ENCODE measurements around the gene GGPS1.

Gene GGPS1

DNA sequence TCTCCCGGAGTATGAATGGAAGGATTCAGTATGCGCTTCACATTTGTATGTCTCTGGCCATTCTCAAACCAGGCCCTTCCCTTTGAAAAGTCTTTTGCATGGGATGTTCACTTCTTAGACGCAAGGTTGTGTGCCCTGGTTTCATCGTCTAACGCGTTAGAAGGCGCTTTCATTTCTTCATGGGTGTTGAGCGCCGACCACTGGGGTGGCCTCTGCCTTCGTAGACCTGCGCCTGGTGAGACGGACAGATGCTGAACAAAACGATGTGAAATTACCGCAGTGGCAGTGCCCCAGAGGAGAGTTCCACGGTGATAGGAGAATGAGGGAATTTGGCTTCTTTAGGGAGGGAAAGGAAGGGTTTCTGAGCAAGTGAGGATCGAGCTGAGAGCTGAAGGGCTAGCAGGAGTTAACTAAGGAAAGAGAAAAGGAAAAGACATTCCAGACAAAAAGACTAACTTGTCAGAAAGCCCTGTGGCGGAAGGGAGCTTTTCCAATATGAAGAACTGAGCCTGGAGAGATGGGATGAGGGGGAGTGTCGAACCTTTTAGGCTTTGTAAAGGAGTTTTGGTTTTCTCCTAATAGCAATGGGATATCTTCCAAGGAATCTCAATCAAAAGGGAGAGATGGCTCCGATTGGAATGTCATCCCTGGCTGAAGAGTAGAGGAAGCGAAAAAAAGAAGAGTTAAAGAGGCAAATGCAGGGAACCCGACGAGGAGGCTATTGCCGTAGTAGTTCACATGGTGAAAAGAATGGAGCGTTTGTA is 951 bp downstream of the GGPS1 start:
- Histone ChIP-seq H4K20me1 (ENCODE audit: insufficient read depth, low read length) (peaks cover 47% of the 10 kb centered on the region), H2AFZ (ENCODE audit: low read depth, low read length) (peak overlapping the region; percentile 79), H3K9ac (ENCODE audit: low read depth, low read length) (peak overlapping the region; percentile 77), H3K79me2 (ENCODE audit: insufficient read depth, low read length) (peaks cover 92% of the 10 kb centered on the region), H3K4me3 (ENCODE audit: low read depth in 1 of 2, low read length in 2 of 2) (peak overlapping the region; percentile 81), H3K9me3 (ENCODE audit: insufficient read depth, low read length, severe bottlenecking) (no peaks in the 10 kb centered on the region), H3K27ac (ENCODE audit: low read length) (peak overlapping the region; percentile 97), H3K27me3 (ENCODE audit: insufficient read depth, low read length, poor library complexity) (no peaks in the 10 kb centered on the region), H3K36me3 (ENCODE audit: insufficient read depth, low read length) (peaks cover 37% of the 10 kb centered on the region), H3K4me1 (ENCODE audit: insufficient read depth, low read length) (peaks cover 56% of the 10 kb centered on the region), H3K4me2 (ENCODE audit: insufficient read depth, low read length) (peak overlapping the region; percentile 83)
- DNase-seq (peak; percentile 54), ATAC-seq (ENCODE audit: insufficient read depth, low read depth) (peak; percentile 9; the same call in 1 of the 3 replicates)
- no peak for TF ChIP-seq EZH2 (IDR thresholded peaks at IDR 0.05; ENCODE audit: borderline replicate concordance, low read depth, low read length, severe bottlenecking)
- TF ChIP-seq, protein P1, sequence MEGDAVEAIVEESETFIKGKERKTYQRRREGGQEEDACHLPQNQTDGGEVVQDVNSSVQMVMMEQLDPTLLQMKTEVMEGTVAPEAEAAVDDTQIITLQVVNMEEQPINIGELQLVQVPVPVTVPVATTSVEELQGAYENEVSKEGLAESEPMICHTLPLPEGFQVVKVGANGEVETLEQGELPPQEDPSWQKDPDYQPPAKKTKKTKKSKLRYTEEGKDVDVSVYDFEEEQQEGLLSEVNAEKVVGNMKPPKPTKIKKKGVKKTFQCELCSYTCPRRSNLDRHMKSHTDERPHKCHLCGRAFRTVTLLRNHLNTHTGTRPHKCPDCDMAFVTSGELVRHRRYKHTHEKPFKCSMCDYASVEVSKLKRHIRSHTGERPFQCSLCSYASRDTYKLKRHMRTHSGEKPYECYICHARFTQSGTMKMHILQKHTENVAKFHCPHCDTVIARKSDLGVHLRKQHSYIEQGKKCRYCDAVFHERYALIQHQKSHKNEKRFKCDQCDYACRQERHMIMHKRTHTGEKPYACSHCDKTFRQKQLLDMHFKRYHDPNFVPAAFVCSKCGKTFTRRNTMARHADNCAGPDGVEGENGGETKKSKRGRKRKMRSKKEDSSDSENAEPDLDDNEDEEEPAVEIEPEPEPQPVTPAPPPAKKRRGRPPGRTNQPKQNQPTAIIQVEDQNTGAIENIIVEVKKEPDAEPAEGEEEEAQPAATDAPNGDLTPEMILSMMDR (IDR thresholded peaks at IDR 0.05; ENCODE audit: borderline replicate concordance, extremely low read depth, low read length, poor library complexity, severe bottlenecking): peak; percentile 58

DNA sequence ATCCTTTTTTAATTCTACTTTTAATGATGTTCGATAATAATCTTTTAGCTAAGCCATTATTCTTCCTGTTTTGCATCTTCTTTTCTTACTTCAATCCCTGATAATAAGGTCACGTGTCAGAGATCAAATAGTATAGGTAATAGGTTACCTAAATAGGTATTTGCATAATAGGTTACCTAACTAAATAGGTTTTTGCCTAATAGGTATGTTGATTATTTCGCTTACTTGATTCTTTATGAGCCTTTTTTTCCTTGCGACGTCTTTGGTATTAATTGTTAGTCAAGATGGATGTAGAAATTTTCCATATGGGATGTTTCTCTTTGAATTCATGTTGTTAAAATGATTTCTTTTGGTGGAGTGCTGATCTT is 2.5 kb downstream of the GGPS1 start:
- peak overlapping the region; percentile 83 for H3K4me2 ChIP-seq (ENCODE audit: insufficient read depth, low read length)
- H4K20me1 ChIP-seq (ENCODE audit: insufficient read depth, low read length): peaks cover 37% of the 10 kb centered on the region
- no peak overlapping the region for H2AFZ ChIP-seq (ENCODE audit: low read depth, low read length)
- TF ChIP-seq EZH2 (IDR thresholded peaks at IDR 0.05; ENCODE audit: borderline replicate concordance, low read depth, low read length, severe bottlenecking): no peak
- TF ChIP-seq, protein P1 (IDR thresholded peaks at IDR 0.05; ENCODE audit: borderline replicate concordance, extremely low read depth, low read length, poor library complexity, severe bottlenecking): no peak
- DNase-seq (no peak), ATAC-seq (ENCODE audit: insufficient read depth, low read depth) (no peak)
- H3K4me3 ChIP-seq (ENCODE audit: low read depth in 1 of 2, low read length in 2 of 2): peak overlapping the region in 1 of 2 experiments; percentile 81; a peak in 1 of 4 replicates
- H3K27ac ChIP-seq (ENCODE audit: low read length): no peak overlapping the region
- peaks cover 92% of the 10 kb centered on the region for H3K79me2 ChIP-seq (ENCODE audit: insufficient read depth, low read length)
- H3K9ac ChIP-seq (ENCODE audit: low read depth, low read length): peak overlapping the region; percentile 77
- H3K27me3 ChIP-seq (ENCODE audit: insufficient read depth, low read length, poor library complexity): no peaks in the 10 kb centered on the region
- H3K4me1 ChIP-seq (ENCODE audit: insufficient read depth, low read length): peaks cover 50% of the 10 kb centered on the region
- peaks cover 45% of the 10 kb centered on the region for H3K36me3 ChIP-seq (ENCODE audit: insufficient read depth, low read length)
- no peaks in the 10 kb centered on the region for H3K9me3 ChIP-seq (ENCODE audit: insufficient read depth, low read length, severe bottlenecking)

DNA sequence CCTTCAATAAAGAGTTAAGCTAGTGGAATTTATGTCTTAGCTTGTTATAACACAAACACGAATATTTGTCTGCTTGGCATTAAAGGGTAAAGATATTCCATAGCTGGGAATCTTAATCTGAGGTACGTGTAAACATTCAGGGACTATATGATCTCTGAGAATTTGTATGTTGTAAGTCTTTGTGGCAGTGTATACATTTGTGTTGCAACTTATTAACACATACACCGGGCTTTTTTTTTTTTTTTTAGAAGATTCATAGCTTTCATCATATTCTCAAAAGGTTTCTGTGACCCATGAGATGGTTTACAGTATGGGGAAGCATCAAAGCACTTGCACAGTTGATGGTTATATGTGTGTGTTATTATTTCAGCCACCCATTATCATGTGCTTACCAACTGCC is 3.0 kb downstream of the GGPS1 start:
- no peaks in the 10 kb centered on the region for H3K27me3 ChIP-seq (ENCODE audit: insufficient read depth, low read length, poor library complexity)
- H3K9ac ChIP-seq (ENCODE audit: low read depth, low read length): peak overlapping the region; percentile 77
- no peak overlapping the region for H2AFZ ChIP-seq (ENCODE audit: low read depth, low read length)
- H3K9me3 ChIP-seq (ENCODE audit: insufficient read depth, low read length, severe bottlenecking): no peaks in the 10 kb centered on the region
- no peak for ATAC-seq (ENCODE audit: insufficient read depth, low read depth)
- H3K4me1 ChIP-seq (ENCODE audit: insufficient read depth, low read length): peaks cover 50% of the 10 kb centered on the region
- no peak for DNase-seq
- H3K36me3 ChIP-seq (ENCODE audit: insufficient read depth, low read length): peaks cover 47% of the 10 kb centered on the region
- H3K4me2 ChIP-seq (ENCODE audit: insufficient read depth, low read length): peak overlapping the region; percentile 83
- TF ChIP-seq EZH2 (IDR thresholded peaks at IDR 0.05; ENCODE audit: borderline replicate concordance, low read depth, low read length, severe bottlenecking): no peak
- TF ChIP-seq, protein P1 (IDR thresholded peaks at IDR 0.05; ENCODE audit: borderline replicate concordance, extremely low read depth, low read length, poor library complexity, severe bottlenecking): no peak
- peak overlapping the region in 1 of 2 experiments; percentile 81; a peak in 1 of 4 replicates for H3K4me3 ChIP-seq (ENCODE audit: low read depth in 1 of 2, low read length in 2 of 2)
- no peak overlapping the region for H3K27ac ChIP-seq (ENCODE audit: low read length)
- peaks cover 90% of the 10 kb centered on the region for H3K79me2 ChIP-seq (ENCODE audit: insufficient read depth, low read length)
- peaks cover 32% of the 10 kb centered on the region for H4K20me1 ChIP-seq (ENCODE audit: insufficient read depth, low read length)
